Osteoblast (primary cell): ENCODE measurements around the gene METTL22. TPM values are rescaled to one million over a fixed set of nuclear protein-coding genes. Genes with fewer than 3 reads are reported as not detected.

Experiments used
- DNase-seq: peaks from one replicate; pipeline ENCODE4 v3.0.0; 2011; ENCODE audit warnings: low spot score, mixed read lengths; ENCODE audit not compliant: insufficient read length; ENCODE audit errors: missing footprints
- H2AFZ ChIP-seq: 2 replicates; pipeline ENCODE4 v1.6.0; 2011; ENCODE audit warnings: mild to moderate bottlenecking, low read length
- H3K27ac ChIP-seq: 2 replicates; pipeline ENCODE4 v1.5.1; 2011; ENCODE audit warnings: mild to moderate bottlenecking, low read depth, low read length, moderate library complexity
- H3K27me3 ChIP-seq: 2 replicates; pipeline ENCODE4 v1.6.0; 2012; ENCODE audit warnings: mild to moderate bottlenecking, control low read depth, inconsistent platforms, low read length, moderate library complexity; ENCODE audit not compliant: insufficient read depth
- H3K36me3 ChIP-seq: 2 replicates; pipeline ENCODE4 v1.5.1; 2011; ENCODE audit warnings: mild to moderate bottlenecking, low read length, control low read depth, moderate library complexity; ENCODE audit not compliant: insufficient read depth
- H3K4me1 ChIP-seq: 2 replicates; pipeline ENCODE4 v1.5.1; 2011; ENCODE audit warnings: mild to moderate bottlenecking, low read length, control low read depth, moderate library complexity; ENCODE audit not compliant: insufficient read depth
- H3K4me2 ChIP-seq: 2 replicates; pipeline ENCODE4 v1.6.0; 2011; ENCODE audit warnings: mild to moderate bottlenecking, low read length; ENCODE audit not compliant: insufficient read depth
- H3K4me3 ChIP-seq: fragments of 200-600 bp; sonication (generic); 3 replicates; pipeline ENCODE4 v1.5.1; 2012; ENCODE audit warnings: mild to moderate bottlenecking, low read length, inconsistent platforms; ENCODE audit not compliant: insufficient read depth
- H3K79me2 ChIP-seq: 2 replicates; pipeline ENCODE4 v1.6.0; 2012; ENCODE audit warnings: mild to moderate bottlenecking, low read length, control low read depth, inconsistent platforms; ENCODE audit not compliant: insufficient read depth
- H3K9me3 ChIP-seq: 2 replicates; pipeline ENCODE4 v1.5.1; 2011; ENCODE audit warnings: low read depth, low read length, control low read depth
- H4K20me1 ChIP-seq: 2 replicates; pipeline ENCODE4 v1.6.0; 2012; ENCODE audit warnings: mild to moderate bottlenecking, low read length, control low read depth; ENCODE audit not compliant: insufficient read depth
- CTCF ChIP-seq: IDR thresholded peaks from 2 replicates; pipeline ENCODE4 v1.5.1; 2011; ENCODE audit warnings: mild to moderate bottlenecking, low read depth, low read length, moderate library complexity; ENCODE audit errors: extremely low read depth
- total RNA-seq: library from RNA; depleted of rRNA; stranded (reverse); fragments of >200 nt; gene quantifications from 2 replicates; pipeline ENCODE4 v1.2.3, GENCODE V29; 2012

METTL22 gene
- total RNA-seq, 1 donor = 46.0 TPM

- DNase-seq = no peak
- no peaks in the 10 kb centered on the region for H4K20me1 ChIP-seq
- no peak overlapping the region for H3K4me2 ChIP-seq
- H3K27me3 ChIP-seq = no peaks in the 10 kb centered on the region
- no peaks in the 10 kb centered on the region for H3K36me3 ChIP-seq
- TF ChIP-seq CTCF = no peak
- H3K4me3 ChIP-seq = no peak overlapping the region
- H3K27ac ChIP-seq = no peak overlapping the region
- H3K9me3 ChIP-seq = no peaks in the 10 kb centered on the region
- no peaks in the 10 kb centered on the region for H3K79me2 ChIP-seq
- no peak overlapping the region for H2AFZ ChIP-seq
- no peaks in the 10 kb centered on the region for H3K4me1 ChIP-seq
Measured at GRCh38 chr16:8595783-8596182, 25.7 kb upstream of the METTL22 start.

DNA sequence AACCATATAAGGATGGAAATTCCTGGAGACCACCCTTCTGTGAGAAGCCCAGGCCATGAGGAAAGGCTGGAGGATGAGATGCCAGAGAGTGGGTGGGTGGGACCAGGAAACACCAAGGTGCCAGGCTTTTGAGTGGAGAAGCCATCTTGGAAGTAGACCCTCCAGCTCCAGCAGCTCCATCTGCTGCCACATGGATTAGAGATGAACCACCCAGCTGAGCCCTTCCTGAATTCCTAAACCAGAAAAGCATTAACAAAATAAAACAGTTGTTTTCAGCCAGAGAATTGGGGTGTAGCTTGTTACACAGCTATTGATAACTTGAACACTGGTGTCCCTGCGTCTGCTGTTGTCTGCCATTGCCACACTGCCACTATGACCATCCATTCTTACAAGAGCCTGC lies 24.9 kb upstream of the METTL22 start:
- Histone ChIP-seq H3K27me3 (no peaks in the 10 kb centered on the region), H2AFZ (no peak overlapping the region), H3K36me3 (no peaks in the 10 kb centered on the region), H3K79me2 (no peaks in the 10 kb centered on the region), H4K20me1 (no peaks in the 10 kb centered on the region), H3K9me3 (no peaks in the 10 kb centered on the region), H3K4me2 (no peak overlapping the region), H3K4me3 (no peak overlapping the region), H3K4me1 (no peaks in the 10 kb centered on the region), H3K27ac (no peak overlapping the region)
- no peak for DNase-seq
- no peak for TF ChIP-seq CTCF

DNA sequence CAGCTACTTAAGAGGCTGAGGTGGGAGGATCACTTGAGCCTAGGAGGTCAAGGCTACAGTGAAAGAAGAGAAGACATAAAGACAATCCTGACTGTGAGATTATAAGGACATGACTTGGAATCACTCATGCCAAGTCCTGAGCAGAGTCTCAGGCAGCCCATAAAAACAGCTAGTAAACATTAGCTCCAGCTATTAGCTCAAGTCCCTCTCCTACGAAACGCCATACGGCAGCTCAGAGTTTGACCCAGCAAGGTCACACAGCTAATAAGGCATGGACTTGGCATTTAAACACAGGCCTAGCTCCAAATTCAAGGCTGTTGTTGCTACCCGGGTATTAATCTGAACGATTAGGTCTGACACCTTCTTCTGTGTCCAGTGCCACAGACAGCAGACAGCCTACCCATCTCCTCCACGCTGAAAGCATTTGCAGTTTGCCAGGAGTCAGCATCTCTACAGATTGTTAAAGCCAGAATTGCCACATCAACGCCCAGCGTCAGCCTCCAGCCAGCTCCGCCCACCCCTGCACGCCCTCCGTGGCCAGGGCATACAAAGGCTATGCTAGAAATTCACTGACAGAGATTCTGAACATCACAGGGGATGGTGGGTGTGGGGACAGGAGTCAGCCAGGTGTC lies 21.2 kb upstream of the METTL22 start:
- H4K20me1 ChIP-seq = no peaks in the 10 kb centered on the region
- no peak overlapping the region for H2AFZ ChIP-seq
- H3K27me3 ChIP-seq = no peaks in the 10 kb centered on the region
- no peaks in the 10 kb centered on the region for H3K4me1 ChIP-seq
- no peak for TF ChIP-seq CTCF
- H3K27ac ChIP-seq = no peak overlapping the region
- no peak for DNase-seq
- H3K4me2 ChIP-seq = no peak overlapping the region
- H3K4me3 ChIP-seq = no peak overlapping the region
- no peaks in the 10 kb centered on the region for H3K9me3 ChIP-seq
- H3K79me2 ChIP-seq = no peaks in the 10 kb centered on the region
- no peaks in the 10 kb centered on the region for H3K36me3 ChIP-seq

DNA sequence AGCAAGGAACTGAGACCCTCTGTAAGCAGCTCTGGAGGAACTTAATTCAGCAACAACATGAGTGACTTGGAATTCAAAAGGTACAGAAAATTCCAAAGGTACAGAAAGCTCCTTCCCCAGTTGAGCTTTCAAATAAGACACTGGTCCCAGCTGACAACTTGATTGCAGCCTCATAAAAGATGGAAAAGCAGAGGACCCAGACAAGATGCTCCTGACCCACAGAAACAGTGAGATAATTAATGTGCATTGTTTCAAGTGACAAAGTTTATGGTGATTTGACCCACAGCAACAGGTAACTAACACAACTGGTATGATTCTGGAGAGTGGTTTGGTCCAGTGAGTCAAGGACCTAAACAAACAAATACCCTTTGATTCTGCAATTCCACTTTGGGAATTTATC lies 15.9 kb upstream of the METTL22 start:
- H3K27me3 ChIP-seq = peaks cover 4% of the 10 kb centered on the region
- no peak for DNase-seq
- no peak overlapping the region for H2AFZ ChIP-seq
- H4K20me1 ChIP-seq = no peaks in the 10 kb centered on the region
- H3K9me3 ChIP-seq = no peaks in the 10 kb centered on the region
- no peaks in the 10 kb centered on the region for H3K4me1 ChIP-seq
- no peaks in the 10 kb centered on the region for H3K79me2 ChIP-seq
- H3K36me3 ChIP-seq = no peaks in the 10 kb centered on the region
- no peak overlapping the region for H3K27ac ChIP-seq
- no peak overlapping the region for H3K4me2 ChIP-seq
- no peak for TF ChIP-seq CTCF
- H3K4me3 ChIP-seq = no peak overlapping the region
